GM13977 (cell line): Measurements from ENCODE around the gene AGRN.
"Not testable (repeated sequence)": the region's sequence is repeated elsewhere in the genome, so short reads cannot be mapped to it uniquely, and the experiment has no call there.

ENCODE experiments used
- DNase-seq: peaks from one replicate; pipeline ENCODE4 v3.0.0; 2012; ENCODE audit warnings: low spot score
- in situ Hi-C: fragments of 300-500 bp; cut with MboI; formaldehyde crosslinking; loops from one replicate; pipeline ENCODE4 v1.12.0; 2022; ENCODE audit warnings: low sequenced_read_pairs, low pct_unique_long_range_greater_than_20kb, mixed read lengths, inconsistent platforms; ENCODE audit not compliant: unreplicated experiment
- TF ChIP-seq, protein P1 (sequence below): IDR thresholded peaks from 2 replicates; pipeline ENCODE4 v1.5.1; 2012; ENCODE audit warnings: mild to moderate bottlenecking, control low read depth; ENCODE audit not compliant: insufficient read depth; ENCODE audit errors: extremely low read depth, missing control alignments

The AGRN gene

GRCh38 chr1:1011396-1011949 lies 8.4 kb upstream of the AGRN start:
- no peak for DNase-seq
- in situ Hi-C loops: no loop called here
- TF ChIP-seq, protein P1, sequence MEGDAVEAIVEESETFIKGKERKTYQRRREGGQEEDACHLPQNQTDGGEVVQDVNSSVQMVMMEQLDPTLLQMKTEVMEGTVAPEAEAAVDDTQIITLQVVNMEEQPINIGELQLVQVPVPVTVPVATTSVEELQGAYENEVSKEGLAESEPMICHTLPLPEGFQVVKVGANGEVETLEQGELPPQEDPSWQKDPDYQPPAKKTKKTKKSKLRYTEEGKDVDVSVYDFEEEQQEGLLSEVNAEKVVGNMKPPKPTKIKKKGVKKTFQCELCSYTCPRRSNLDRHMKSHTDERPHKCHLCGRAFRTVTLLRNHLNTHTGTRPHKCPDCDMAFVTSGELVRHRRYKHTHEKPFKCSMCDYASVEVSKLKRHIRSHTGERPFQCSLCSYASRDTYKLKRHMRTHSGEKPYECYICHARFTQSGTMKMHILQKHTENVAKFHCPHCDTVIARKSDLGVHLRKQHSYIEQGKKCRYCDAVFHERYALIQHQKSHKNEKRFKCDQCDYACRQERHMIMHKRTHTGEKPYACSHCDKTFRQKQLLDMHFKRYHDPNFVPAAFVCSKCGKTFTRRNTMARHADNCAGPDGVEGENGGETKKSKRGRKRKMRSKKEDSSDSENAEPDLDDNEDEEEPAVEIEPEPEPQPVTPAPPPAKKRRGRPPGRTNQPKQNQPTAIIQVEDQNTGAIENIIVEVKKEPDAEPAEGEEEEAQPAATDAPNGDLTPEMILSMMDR: no peak

- in situ Hi-C loops, DNase-seq: not testable (repeated sequence)
These were observed 7.2 kb upstream of the AGRN start for GRCh38 chr1:1012736-1013104.

GRCh38 chr1:1013105-1013921 lies 6.6 kb upstream of the AGRN start, which contains the start of gene ISG15:
Gene ISG15, plus strand, starts transcription at chr1:1013497. Its CDS starts 77 bp downstream, at chr1:1013574.
- DNase-seq: peak; percentile 84
- TF ChIP-seq, protein P1: no peak
- in situ Hi-C loops: no loop called here

- no peak for DNase-seq
- TF ChIP-seq, protein P1: no peak
- in situ Hi-C loops: no loop called here
These were observed 5.8 kb upstream of the AGRN start for GRCh38 chr1:1013922-1014648.

- TF ChIP-seq, protein P1: peak; percentile 49
- no peak for DNase-seq
- in situ Hi-C loops: no loop called here
These were observed 4.9 kb upstream of the AGRN start for GRCh38 chr1:1014799-1015681.

- DNase-seq, in situ Hi-C loops: not testable (repeated sequence)
These were observed 2.3 kb upstream of the AGRN start for GRCh38 chr1:1017397-1018320.

DNA sequence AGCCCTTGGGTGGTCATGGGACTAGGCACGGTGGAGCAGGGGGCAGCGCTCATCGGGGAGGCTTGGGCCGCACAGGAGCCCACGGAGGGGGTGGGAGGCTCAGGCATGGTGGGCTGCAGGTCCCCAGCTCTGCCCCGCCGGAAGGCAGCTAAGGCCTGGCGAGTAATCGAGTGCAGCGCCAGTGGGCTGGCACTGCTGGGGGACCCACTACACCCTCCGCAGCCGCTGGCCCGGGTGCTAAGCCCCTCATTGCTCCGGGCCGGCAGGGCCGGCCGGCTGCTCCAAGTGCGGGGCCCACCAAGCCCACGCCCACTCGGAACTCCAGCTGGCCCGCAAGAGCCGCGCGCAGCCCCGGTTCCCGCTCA lies 1.6 kb upstream of the AGRN start:
- in situ Hi-C loops, DNase-seq: not testable (repeated sequence)
